CD4-positive, alpha-beta T cell (primary cell): ENCODE measurements around the gene KRT5. TPM values are rescaled to one million over a fixed set of nuclear protein-coding genes. Genes with fewer than 3 reads are reported as not detected.

Experiments used
- ATAC-seq: fragments of 200-7000 bp; cut with Tn5 transposase; one replicate; pipeline ENCODE4 v1.10.0; 2022; ENCODE audit warnings: mild to moderate bottlenecking; ENCODE audit not compliant: poor library complexity
- CTCF ChIA-PET: fragments of 350-600 bp; sonication (Branson Sonifier 250); formaldehyde crosslinking; loops from one replicate; lab custom pipeline; 2021; ENCODE audit warnings: antibody characterized with exemption, inconsistent platforms; lab: Charles Lee
- POLR2A ChIA-PET: fragments of 350-600 bp; sonication (Branson Sonifier 250); formaldehyde crosslinking; loops from one replicate; lab custom pipeline; 2021; ENCODE audit warnings: antibody characterized with exemption, inconsistent platforms; lab: Charles Lee
- DNase-seq, 14 experiments: peaks; one replicate each; pipeline ENCODE4 v3.0.0-alpha.2; 2013 to 2020; ENCODE audit warnings: mixed read lengths in 2 of 14
- H3K27ac ChIP-seq, 2 donors: one replicate each; pipeline versions ENCODE4 v1.5.1 to v1.7.0; 2013; ENCODE audit warnings: low read length in 2 of 2, low read depth in 1 of 2, mild to moderate bottlenecking in 1 of 2
- H3K27me3 ChIP-seq, 2 experiments: 1 replicate in 1 of 2; 2 replicates in 1 of 2; pipeline versions ENCODE4 v1.6.1 to v1.7.0; 2013; ENCODE audit warnings: low read length in 2 of 2, control low read depth in 1 of 2, mild to moderate bottlenecking in 1 of 2, moderate library complexity in 1 of 2; ENCODE audit not compliant: insufficient read depth in 2 of 2, control insufficient read depth in 1 of 2
- H3K36me3 ChIP-seq: one replicate; pipeline ENCODE4 v1.6.1; 2013; ENCODE audit warnings: low read length, control low read depth; ENCODE audit not compliant: insufficient read depth
- H3K4me1 ChIP-seq: one replicate; pipeline ENCODE4 v1.6.1; 2013; ENCODE audit warnings: low read length, control low read depth; ENCODE audit not compliant: insufficient read depth
- H3K4me3 ChIP-seq: one replicate; pipeline ENCODE4 v1.5.1; 2013; ENCODE audit warnings: mild to moderate bottlenecking, low read length, moderate library complexity
- H3K9me3 ChIP-seq, 2 experiments: 1 replicate in 1 of 2; 2 replicates in 1 of 2; pipeline versions ENCODE4 v1.6.1 to v1.7.0; 2013; ENCODE audit warnings: low read length in 2 of 2, mild to moderate bottlenecking in 2 of 2, control low read depth in 1 of 2, moderate library complexity in 1 of 2; ENCODE audit not compliant: control insufficient read depth in 1 of 2, insufficient read depth in 1 of 2
- H3K27ac Mint-ChIP-seq: one replicate; pipeline ENCODE4 v1.8.0; 2020; ENCODE audit warnings: mixed read lengths
- H3K27me3 Mint-ChIP-seq: one replicate; pipeline ENCODE4 v1.8.0; 2021; ENCODE audit warnings: mixed read lengths
- H3K36me3 Mint-ChIP-seq: one replicate; pipeline ENCODE4 v1.8.0; 2021; ENCODE audit warnings: low read depth, mixed read lengths
- H3K4me1 Mint-ChIP-seq: one replicate; pipeline ENCODE4 v1.8.0; 2021; ENCODE audit warnings: low read depth, mixed read lengths
- H3K4me3 Mint-ChIP-seq: one replicate; pipeline ENCODE4 v1.8.0; 2020; ENCODE audit warnings: mild to moderate bottlenecking, mixed read lengths
- H3K9me3 Mint-ChIP-seq: one replicate; pipeline ENCODE4 v1.8.0; 2020; ENCODE audit warnings: mixed read lengths
- CTCF ChIP-seq: fragments of 200-600 bp; IDR thresholded peaks from one replicate; pipeline ENCODE4 v1.8.0; 2022; ENCODE audit warnings: antibody characterized with exemption, mild to moderate bottlenecking
- intact Hi-C, 2 experiments: fragments of 100-400 bp; cut with DNase I in 1 of 2; cut with micrococcal nuclease in 1 of 2; formaldehyde crosslinking; loops; one replicate each; pipeline versions ENCODE4 v1.15.1 to v1.9.0; 2023 to 2025; cut with DNase I, micrococcal nuclease
- total RNA-seq, 174 experiments: library from RNA in 2 of 174; stranded (reverse) in 2 of 174; gene quantifications; one replicate each; pipeline ENCODE4 v1.2.3 and lab custom pipeline; 2021 to 2026

KRT5 gene
- total RNA-seq, 2 experiments from 2014 or later, result 0.60 to 0.81 TPM

GRCh38 chr12:52515319-52515646, 4.9 kb downstream of the KRT5 start:
- H3K9me3 Mint-ChIP-seq, result no peaks in the 10 kb centered on the region
- Histone ChIP-seq H3K4me1 (no peaks in the 10 kb centered on the region), H3K27me3 (peaks cover 4 to 5% of the 10 kb centered on the region in 2 experiments), H3K27ac (no peak overlapping the region), H3K9me3 (peaks cover 5 to 8% of the 10 kb centered on the region in 2 experiments), H3K4me3 (no peak overlapping the region), H3K36me3 (no peaks in the 10 kb centered on the region)
- no peaks in the 10 kb centered on the region for H3K36me3 Mint-ChIP-seq
- CTCF ChIA-PET, result no interaction called here
- ATAC-seq (no peak), DNase-seq (no peak)
- no peaks in the 10 kb centered on the region for H3K4me1 Mint-ChIP-seq
- POLR2A ChIA-PET, result no interaction called here
- no peak overlapping the region for H3K27ac Mint-ChIP-seq
- peaks cover 11% of the 10 kb centered on the region for H3K27me3 Mint-ChIP-seq
- intact Hi-C loops, result no loop called here
- no peak overlapping the region for H3K4me3 Mint-ChIP-seq
- no peak for TF ChIP-seq CTCF

GRCh38 chr12:52514471-52515318, 5.5 kb downstream of the KRT5 start:
- intact Hi-C loops, result no loop called here
- H3K4me3 ChIP-seq, result no peak overlapping the region
- H3K9me3 ChIP-seq, result peaks cover 5 to 9% of the 10 kb centered on the region in 2 experiments
- H3K27ac ChIP-seq, result no peak overlapping the region
- H3K36me3 Mint-ChIP-seq, result no peaks in the 10 kb centered on the region
- peaks cover 4 to 6% of the 10 kb centered on the region in 2 experiments for H3K27me3 ChIP-seq
- no peaks in the 10 kb centered on the region for H3K4me1 ChIP-seq
- H3K36me3 ChIP-seq, result no peaks in the 10 kb centered on the region
- ChIA-PET CTCF (no interaction called here), POLR2A (no interaction called here)
- H3K4me3 Mint-ChIP-seq, result no peak overlapping the region
- no peak overlapping the region for H3K27ac Mint-ChIP-seq
- peaks cover 14% of the 10 kb centered on the region for H3K27me3 Mint-ChIP-seq
- DNase-seq, result no peak
- H3K4me1 Mint-ChIP-seq, result no peaks in the 10 kb centered on the region
- ATAC-seq, result no peak
- H3K9me3 Mint-ChIP-seq, result no peaks in the 10 kb centered on the region
- no peak for TF ChIP-seq CTCF

- no peak for ATAC-seq
- Histone ChIP-seq H3K4me1 (no peaks in the 10 kb centered on the region), H3K36me3 (no peaks in the 10 kb centered on the region), H3K4me3 (no peak overlapping the region), H3K27ac (no peak overlapping the region), H3K27me3 (peaks cover 4 to 6% of the 10 kb centered on the region in 2 experiments), H3K9me3 (peaks cover 5 to 9% of the 10 kb centered on the region in 2 experiments)
- no peak for DNase-seq
- H3K27me3 Mint-ChIP-seq, result peaks cover 20% of the 10 kb centered on the region
- no peaks in the 10 kb centered on the region for H3K36me3 Mint-ChIP-seq
- ChIA-PET CTCF (no interaction called here), POLR2A (no interaction called here)
- no peak for TF ChIP-seq CTCF
- no peaks in the 10 kb centered on the region for H3K9me3 Mint-ChIP-seq
- no peak overlapping the region for H3K27ac Mint-ChIP-seq
- no peaks in the 10 kb centered on the region for H3K4me1 Mint-ChIP-seq
- no peak overlapping the region for H3K4me3 Mint-ChIP-seq
- intact Hi-C loops, result no loop called here
Observed at GRCh38 chr12:52513736-52514135, 6.5 kb downstream of the KRT5 start.
